Adrenal gland (tissue), 12 donors: ENCODE results near the gene HSD17B8. TPM values are rescaled to one million over a fixed set of nuclear protein-coding genes. Genes with fewer than 3 reads are reported as not detected.

ENCODE experiments used
- DNase-seq, 7 donors: peaks; one replicate each; pipeline ENCODE4 v3.0.0-alpha.2; 2019 to 2020
- H3K27ac ChIP-seq, 5 donors: fragments of 200-600 bp; sonication (generic) in 4 of 5; 1 replicate in 3 of 5; 2 replicates in 2 of 5; pipeline versions ENCODE4 v1.5.1 to v1.8.0; 2016 to 2020; ENCODE audit warnings: mild to moderate bottlenecking in 1 of 5
- H3K27me3 ChIP-seq: fragments of 200-600 bp; 2 replicates; pipeline ENCODE4 v1.8.0; 2021
- H3K36me3 ChIP-seq, 2 donors: fragments of 200-600 bp; replicated peaks in 1 of 2; 1 replicate in 1 of 2; 2 replicates in 1 of 2; pipeline versions ENCODE4 v1.5.1 to v1.8.0; 2018 to 2022
- H3K4me1 ChIP-seq, 2 donors: fragments of 200-600 bp; replicated peaks in 1 of 2; 1 replicate in 1 of 2; 2 replicates in 1 of 2; pipeline versions ENCODE4 v1.5.1 to v1.8.0; 2018 to 2021
- H3K4me3 ChIP-seq, 4 donors: fragments of 200-600 bp; sonication (generic) in 3 of 4; one replicate each; pipeline ENCODE4 v1.5.1; 2016 to 2018
- H3K9me3 ChIP-seq, 3 donors: fragments of 200-600 bp; sonication (generic) in 1 of 3; replicated peaks in 1 of 3; 1 replicate in 2 of 3; 2 replicates in 1 of 3; pipeline versions ENCODE4 v1.5.1 to v1.8.0; 2016 to 2021
- CTCF ChIP-seq, 6 experiments: fragments of 450-650 bp in 4 of 6; fragments of 200-600 bp in 2 of 6; sonication (generic) in 1 of 6; IDR thresholded peaks; 1 replicate in 5 of 6; 2 replicates in 1 of 6; pipeline versions ENCODE4 v1.5.1 to v1.8.0; 2016 to 2021; ENCODE audit warnings: antibody characterized with exemption in 6 of 6, mild to moderate bottlenecking in 2 of 6, moderate library complexity in 1 of 6
- POLR2A ChIP-seq, 2 donors: fragments of 450-650 bp; IDR thresholded peaks; one replicate each; pipeline ENCODE4 v1.6.1; 2017; ENCODE audit warnings: antibody characterized with exemption in 2 of 2, mild to moderate bottlenecking in 2 of 2, moderate library complexity in 1 of 2
- WGBS, 4 donors: extraction: QIAGEN DNeasy Blood & Tissue Kit in 2 of 4; methylation state at CpG; one replicate each; pipeline versions ENCODE4 v1.1.5 to v1.1.7; 2013 to 2017; 5-methylcytosine and 5-hydroxymethylcytosine counted together
- intact Hi-C, 2 donors: fragments of 100-400 bp; cut with DNase I; formaldehyde crosslinking; loops; one replicate each; pipeline versions ENCODE4 v1.14.1 to v1.15.0; 2022 to 2023
- polyA plus RNA-seq, 3 donors: library from polyadenylated mRNA; stranded (reverse); fragments of 200-250 nt in 2 of 3; fragments of 350-450 nt in 1 of 3; fragmentation: Illumina TruSeq in 1 of 3; extraction: RNeasy Lipid Tissue Mini Kit (QIAGEN cat#74804) in 1 of 3; gene quantifications; one replicate each; pipeline ENCODE4 v1.2.3, GENCODE V29; 2013 to 2014
- total RNA-seq, 9 donors: library from RNA; depleted of rRNA in 4 of 9; stranded (reverse); fragments of >200 nt in 4 of 9; fragments of 120-200 nt in 1 of 9; fragmentation: NEBNext Ultra II Directional in 1 of 9; extraction: Animal tissue kit (Norgen Biotek cat#: 25700) in 1 of 9; gene quantifications; one replicate each; pipeline versions ENCODE4 v1.1.0 to v1.2.4, GENCODE V29; 2013 to 2023
- donor health status: healthy with polysubstance abuse.
- donor health status: Bipolar disorder and iron deficiency.
- donor health status: DM: yes; HTN: yes; CAD: no.
- donor health status: DM: no; HTN: no; CAD: no.
- donor health status: DM: no; HTN: no; CAD: no.
- donor health status: DM: yes; HTN: yes; CAD: no.

Gene HSD17B8
- total and polyA plus RNA-seq, 12 donors: 13.4 to 96.3 (median 32.7) TPM

- TF ChIP-seq POLR2A (IDR thresholded peaks at IDR 0.05) (no peak), CTCF (IDR thresholded peaks at IDR 0.05) (no peak)
- H3K36me3 ChIP-seq: no peaks in the 10 kb centered on the region
- WGBS, 4 donors: 62 to 87% (median 79%) methylated on average over 7 to 10 of the region's 10 CpGs
- H3K27ac ChIP-seq: no peak overlapping the region
- H3K9me3 ChIP-seq: no peaks in the 10 kb centered on the region
- H3K4me3 ChIP-seq: no peak overlapping the region
- H3K4me1 ChIP-seq: no peaks in the 10 kb centered on the region
- intact Hi-C loops: loop anchor here in 1 of 2 donors (5.0 kb wide), 1 partner anchor 57 kb away; no protein-coding TSS in a partner anchor
- no peak for DNase-seq
- no peaks in the 10 kb centered on the region for H3K27me3 ChIP-seq
Measured at GRCh38 chr6:33175436-33176069, 28.9 kb upstream of the HSD17B8 start.

DNA sequence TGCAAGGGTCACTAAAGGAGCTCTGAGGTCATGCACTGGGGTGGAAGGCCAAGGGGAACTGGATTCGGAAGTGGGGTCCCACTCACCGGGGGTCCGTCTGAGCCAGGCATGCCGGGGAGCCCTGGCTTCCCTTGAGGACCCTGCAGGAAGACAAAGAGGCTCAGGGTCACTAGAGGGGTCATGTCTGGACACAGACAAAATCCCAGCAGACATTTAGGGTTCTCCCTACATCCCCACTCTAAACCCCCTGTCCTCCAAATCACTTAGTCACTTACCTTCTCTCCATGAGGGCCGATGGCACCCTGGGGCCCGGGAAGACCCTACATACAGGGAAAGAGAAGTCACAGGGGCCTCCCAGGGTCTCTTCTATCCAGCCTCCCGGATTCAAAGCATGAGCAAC lies 27.5 kb upstream of the HSD17B8 start:
- TF ChIP-seq POLR2A (IDR thresholded peaks at IDR 0.05) (no peak), CTCF (IDR thresholded peaks at IDR 0.05) (no peak)
- Histone ChIP-seq H3K9me3 (no peaks in the 10 kb centered on the region), H3K27ac (no peak overlapping the region), H3K4me3 (no peak overlapping the region), H3K27me3 (no peaks in the 10 kb centered on the region), H3K36me3 (no peaks in the 10 kb centered on the region), H3K4me1 (no peaks in the 10 kb centered on the region)
- WGBS, 4 donors: 85 to 97% (median 89%) methylated on average over 3 to 7 of the region's 7 CpGs
- intact Hi-C loops: loop anchor here in 1 of 2 donors (5.0 kb wide), 1 partner anchor 55 kb away; no protein-coding TSS in a partner anchor
- DNase-seq: no peak

- no peak for DNase-seq
- intact Hi-C loops: loop anchor here in 1 of 2 donors (5.0 kb wide), 1 partner anchor 55 kb away; no protein-coding TSS in a partner anchor
- Histone ChIP-seq H3K4me3 (no peak overlapping the region), H3K4me1 (no peaks in the 10 kb centered on the region), H3K27ac (no peak overlapping the region), H3K36me3 (no peaks in the 10 kb centered on the region), H3K27me3 (no peaks in the 10 kb centered on the region), H3K9me3 (no peaks in the 10 kb centered on the region)
- WGBS, 4 donors: 78 to 89% (median 83%) methylated on average over 18 to 19 of the region's 19 CpGs
- TF ChIP-seq POLR2A (IDR thresholded peaks at IDR 0.05) (no peak), CTCF (IDR thresholded peaks at IDR 0.05) (no peak)
Measured at GRCh38 chr6:33177552-33178446, 26.7 kb upstream of the HSD17B8 start.

GRCh38 chr6:33178755-33179475 lies 25.5 kb upstream of the HSD17B8 start:
- DNase-seq: no peak
- no peaks in the 10 kb centered on the region for H3K4me1 ChIP-seq
- H3K36me3 ChIP-seq: no peaks in the 10 kb centered on the region
- TF ChIP-seq POLR2A (IDR thresholded peaks at IDR 0.05) (no peak), CTCF (IDR thresholded peaks at IDR 0.05) (no peak)
- H3K27ac ChIP-seq: no peak overlapping the region
- H3K4me3 ChIP-seq: no peak overlapping the region
- H3K27me3 ChIP-seq: no peaks in the 10 kb centered on the region
- WGBS, 4 donors: 87 to 92% (median 90%) methylated on average over 8 to 10 of the region's 10 CpGs
- H3K9me3 ChIP-seq: no peaks in the 10 kb centered on the region
- intact Hi-C loops: loop anchor here in 1 of 2 donors (5.0 kb wide), 1 partner anchor 53 kb away; no protein-coding TSS in a partner anchor
